Lower lobe of right lung (tissue), 2 donors: ENCODE results near the gene TTC8. TPM values are rescaled to one million over a fixed set of nuclear protein-coding genes. Genes with fewer than 3 reads are reported as not detected.
"Not testable (repeated sequence)": the region's sequence is repeated elsewhere in the genome, so short reads cannot be mapped to it uniquely, and the experiment has no call there.

Source experiments
- ATAC-seq, 2 donors: fragments of 200-7000 bp; cut with Tn5 transposase; one replicate each; pipeline ENCODE4 v1.9.1; 2020 to 2022; ENCODE audit warnings: mild to moderate bottlenecking in 2 of 2, moderate library complexity in 2 of 2
- DNase-seq: peaks from one replicate; pipeline ENCODE4 v3.0.0-alpha.2; 2020
- H3K27ac ChIP-seq: fragments of 200-600 bp; one replicate; pipeline ENCODE4 v1.8.0; 2022
- H3K27me3 ChIP-seq: fragments of 200-600 bp; one replicate; pipeline ENCODE4 v1.8.0; 2022; ENCODE audit warnings: low read depth
- H3K36me3 ChIP-seq: fragments of 200-600 bp; one replicate; pipeline ENCODE4 v1.8.0; 2022; ENCODE audit warnings: mild to moderate bottlenecking
- H3K4me1 ChIP-seq: fragments of 200-600 bp; one replicate; pipeline ENCODE4 v1.8.0; 2022
- H3K4me3 ChIP-seq: fragments of 200-600 bp; one replicate; pipeline ENCODE4 v1.8.0; 2022; ENCODE audit warnings: mild to moderate bottlenecking
- H3K9me3 ChIP-seq: fragments of 200-600 bp; one replicate; pipeline ENCODE4 v1.8.0; 2022
- CTCF ChIP-seq: fragments of 200-600 bp; IDR thresholded peaks from one replicate; pipeline ENCODE4 v1.8.0; 2022; ENCODE audit warnings: antibody characterized with exemption, mild to moderate bottlenecking
- intact Hi-C: fragments of 100-400 bp; cut with DNase I; formaldehyde crosslinking; loops from one replicate; pipeline ENCODE4 v1.11.0; 2022
- total RNA-seq: library from RNA; stranded (reverse); fragmentation: NEBNext Ultra II Directional; extraction: Animal tissue kit (Norgen Biotek cat#: 25700); gene quantifications from one replicate; pipeline ENCODE4 v1.2.1, GENCODE V29; 2021
- donor health status: DM: no; HTN: yes; CAD: no; lungs with severe emphysema.

The TTC8 gene
- total RNA-seq, 1 donor from 2014 or later = 12.1 TPM

DNA sequence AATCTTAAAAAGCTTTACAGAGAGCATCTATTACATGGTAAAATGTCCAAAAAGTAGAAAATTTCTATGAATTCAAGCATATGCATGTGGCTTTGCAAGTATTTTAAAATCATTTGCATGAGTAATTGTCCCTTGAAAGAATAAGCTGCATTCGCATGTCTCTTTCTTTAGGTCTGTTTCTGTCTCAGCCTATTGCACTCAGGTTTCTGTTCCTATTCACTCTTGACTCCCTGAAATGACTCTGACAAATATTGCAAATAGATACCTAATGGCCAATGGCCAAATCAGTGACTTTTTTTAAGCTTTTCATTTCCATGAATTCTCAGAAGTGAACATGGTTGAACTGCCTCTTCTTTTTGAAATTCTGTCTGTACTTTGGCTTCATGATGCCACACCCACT lies 6.4 kb upstream of the TTC8 start:
- no peaks in the 10 kb centered on the region for H3K9me3 ChIP-seq
- intact Hi-C loops = no loop called here
- H3K4me1 ChIP-seq = no peaks in the 10 kb centered on the region
- TF ChIP-seq CTCF = no peak
- ATAC-seq (no peak), DNase-seq (no peak)
- no peak overlapping the region for H3K4me3 ChIP-seq
- H3K36me3 ChIP-seq = no peaks in the 10 kb centered on the region
- H3K27ac ChIP-seq = no peak overlapping the region
- no peaks in the 10 kb centered on the region for H3K27me3 ChIP-seq

GRCh38 chr14:88819674-88820073 lies 4.8 kb upstream of the TTC8 start:
- intact Hi-C loops, H3K4me3 ChIP-seq, H3K4me1 ChIP-seq, H3K27ac ChIP-seq, H3K36me3 ChIP-seq, H3K9me3 ChIP-seq, H3K27me3 ChIP-seq, ATAC-seq, DNase-seq: not testable (repeated sequence)

GRCh38 chr14:88821378-88821777 lies 3.1 kb upstream of the TTC8 start:
- H3K36me3 ChIP-seq = no peaks in the 10 kb centered on the region
- intact Hi-C loops = no loop called here
- no peak overlapping the region for H3K4me3 ChIP-seq
- ATAC-seq (no peak), DNase-seq (no peak)
- no peaks in the 10 kb centered on the region for H3K9me3 ChIP-seq
- H3K27me3 ChIP-seq = no peaks in the 10 kb centered on the region
- TF ChIP-seq CTCF = no peak
- H3K27ac ChIP-seq = no peak overlapping the region
- peaks cover 5% of the 10 kb centered on the region for H3K4me1 ChIP-seq

DNA sequence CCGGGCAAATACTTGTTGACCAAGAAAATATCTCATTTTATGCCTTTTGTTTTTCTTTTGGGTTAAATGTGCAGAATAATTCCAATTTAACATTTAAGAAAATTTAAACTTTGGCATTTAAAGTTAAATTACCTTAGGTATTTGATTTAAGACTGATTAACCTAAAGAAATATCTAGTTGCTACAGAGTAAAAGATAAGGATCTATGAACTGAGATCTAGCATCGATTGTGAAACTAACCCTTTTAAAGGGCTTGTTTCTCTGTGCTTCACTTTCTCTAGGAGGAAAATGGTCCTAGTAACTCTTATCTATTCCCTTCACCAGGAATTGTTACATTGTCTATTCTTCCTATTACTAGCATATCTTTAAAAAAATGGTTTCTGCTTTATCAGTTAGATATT lies 2.6 kb upstream of the TTC8 start:
- no peak overlapping the region for H3K4me3 ChIP-seq
- intact Hi-C loops = no loop called here
- H3K9me3 ChIP-seq = no peaks in the 10 kb centered on the region
- no peaks in the 10 kb centered on the region for H3K27me3 ChIP-seq
- H3K27ac ChIP-seq = no peak overlapping the region
- no peak for TF ChIP-seq CTCF
- DNase-seq (no peak), ATAC-seq (no peak)
- H3K36me3 ChIP-seq = no peaks in the 10 kb centered on the region
- peaks cover 5% of the 10 kb centered on the region for H3K4me1 ChIP-seq

GRCh38 chr14:88823968-88824313 lies 510 bp upstream of the TTC8 start:
- intact Hi-C loops = no loop called here

DNA sequence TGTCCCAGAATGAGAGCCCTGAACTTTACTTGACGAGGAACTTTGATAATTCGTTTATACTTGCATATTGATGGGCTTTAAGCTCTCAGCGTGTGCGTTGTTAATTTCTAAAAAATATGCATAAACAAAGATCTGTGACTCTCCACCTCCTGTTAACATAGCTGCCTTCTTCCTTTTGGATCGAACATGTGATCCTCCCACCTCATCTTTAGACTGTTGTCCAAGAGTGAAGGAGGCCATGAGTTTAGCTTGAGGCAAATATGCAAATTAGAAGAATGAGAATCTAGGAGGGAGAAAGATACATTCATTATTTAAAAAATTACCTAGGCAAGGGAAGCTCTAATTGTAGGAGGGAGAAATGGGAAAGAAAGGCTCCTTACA lies 617 bp downstream of the TTC8 start:
- intact Hi-C loops = no loop called here
- no peaks in the 10 kb centered on the region for H3K9me3 ChIP-seq
- peak overlapping the region; percentile 67 for H3K4me3 ChIP-seq
- H3K36me3 ChIP-seq = no peaks in the 10 kb centered on the region
- peak overlapping the region; percentile 87 for H3K27ac ChIP-seq
- H3K4me1 ChIP-seq = peaks cover 5% of the 10 kb centered on the region
- DNase-seq (no peak), ATAC-seq (no peak)
- no peaks in the 10 kb centered on the region for H3K27me3 ChIP-seq
- TF ChIP-seq CTCF = no peak

More at GRCh38 chr14:88823968-88824313, 510 bp upstream of the TTC8 start:
- H3K27me3 ChIP-seq = no peaks in the 10 kb centered on the region
- no peak for DNase-seq
- no peak for TF ChIP-seq CTCF
- H3K27ac ChIP-seq = peak overlapping the region; percentile 87
- ATAC-seq = peak in 1 of 2 donors; percentile 1
- no peaks in the 10 kb centered on the region for H3K9me3 ChIP-seq
- peak overlapping the region; percentile 67 for H3K4me3 ChIP-seq
- H3K4me1 ChIP-seq = peaks cover 5% of the 10 kb centered on the region
- H3K36me3 ChIP-seq = no peaks in the 10 kb centered on the region
